ENCODE data around the gene TENM4. TPM values are rescaled to one million over a fixed set of nuclear protein-coding genes. Genes with fewer than 3 reads are reported as not detected.

Gene TENM4
- total RNA-seq, 2 experiments from 2014 or later = not detected

- no peaks in the 10 kb centered on the region for H3K9me2 ChIP-seq (ENCODE audit: insufficient read depth, low read length)
- no TSS peak for BruUV-seq (replicated peaks)
- H3K36me3 ChIP-seq (ENCODE audit: insufficient read depth, low read length) = no peaks in the 10 kb centered on the region
- no peak overlapping the region for H2AFZ ChIP-seq (ENCODE audit: low read length)
- no peak overlapping the region for H3K4me3 ChIP-seq (ENCODE audit: low read depth, low read length, poor library complexity, severe bottlenecking)
- H4K20me1 ChIP-seq (ENCODE audit: insufficient read depth, low read length) = no peaks in the 10 kb centered on the region
- H3K4me2 ChIP-seq (ENCODE audit: low read length) = no peak overlapping the region
- intact Hi-C loops (cut with micrococcal nuclease; ENCODE audit: unreplicated experiment) = no loop called here
- POLR2A ChIA-PET = no interaction called here
- H3K79me2 ChIP-seq (ENCODE audit: insufficient read depth, low read depth, low read length) = no peaks in the 10 kb centered on the region
- DNase-seq (ENCODE audit: low spot score) = no peak
- H3K27ac ChIP-seq (ENCODE audit: low read depth, low read length, poor library complexity, severe bottlenecking) = no peak overlapping the region
- H3K4me1 ChIP-seq (ENCODE audit: insufficient read depth, low read length, poor library complexity, severe bottlenecking) = no peaks in the 10 kb centered on the region
- H3K9me3 ChIP-seq (ENCODE audit: low read length) = no peaks in the 10 kb centered on the region
- CTCF ChIA-PET (ENCODE audit: unreplicated experiment) = no interaction called here
- TF ChIP-seq EZH2phosphoT487 (IDR thresholded peaks at IDR 0.05; ENCODE audit: borderline replicate concordance, low read depth, low read length) = no peak
- no peak for TF ChIP-seq CTCF (conservative IDR thresholded peaks at IDR 0.05; ENCODE audit: low read length)
These were observed 404.9 kb downstream of the TENM4 start for GRCh38 chr11:79035881-79036280.

GRCh38 chr11:79033833-79034232 lies 407.0 kb downstream of the TENM4 start:
- intact Hi-C loops (cut with micrococcal nuclease; ENCODE audit: unreplicated experiment) = no loop called here
- H3K36me3 ChIP-seq (ENCODE audit: insufficient read depth, low read length) = no peaks in the 10 kb centered on the region
- ChIA-PET CTCF (ENCODE audit: unreplicated experiment) (no interaction called here), POLR2A (interaction anchor here (0.7 kb wide), 1 partner anchor 39 kb away, joined by 3 read pairs; no protein-coding TSS in a partner anchor)
- DNase-seq (ENCODE audit: low spot score) = no peak
- H3K9me3 ChIP-seq (ENCODE audit: low read length) = no peaks in the 10 kb centered on the region
- no peak overlapping the region for H3K4me3 ChIP-seq (ENCODE audit: low read depth, low read length, poor library complexity, severe bottlenecking)
- H3K4me1 ChIP-seq (ENCODE audit: insufficient read depth, low read length, poor library complexity, severe bottlenecking) = no peaks in the 10 kb centered on the region
- no peaks in the 10 kb centered on the region for H3K9me2 ChIP-seq (ENCODE audit: insufficient read depth, low read length)
- H3K79me2 ChIP-seq (ENCODE audit: insufficient read depth, low read depth, low read length) = no peaks in the 10 kb centered on the region
- no peak overlapping the region for H3K4me2 ChIP-seq (ENCODE audit: low read length)
- no peaks in the 10 kb centered on the region for H4K20me1 ChIP-seq (ENCODE audit: insufficient read depth, low read length)
- BruUV-seq (replicated peaks) = no TSS peak
- no peak overlapping the region for H2AFZ ChIP-seq (ENCODE audit: low read length)
- TF ChIP-seq EZH2phosphoT487 (IDR thresholded peaks at IDR 0.05; ENCODE audit: borderline replicate concordance, low read depth, low read length) (no peak), CTCF (conservative IDR thresholded peaks at IDR 0.05; ENCODE audit: low read length) (no peak)
- H3K27ac ChIP-seq (ENCODE audit: low read depth, low read length, poor library complexity, severe bottlenecking) = no peak overlapping the region

GRCh38 chr11:79030448-79030847 lies 410.4 kb downstream of the TENM4 start:
- Histone ChIP-seq H3K4me2 (ENCODE audit: low read length) (no peak overlapping the region), H4K20me1 (ENCODE audit: insufficient read depth, low read length) (no peaks in the 10 kb centered on the region), H3K4me1 (ENCODE audit: insufficient read depth, low read length, poor library complexity, severe bottlenecking) (peaks cover 8% of the 10 kb centered on the region), H2AFZ (ENCODE audit: low read length) (no peak overlapping the region), H3K36me3 (ENCODE audit: insufficient read depth, low read length) (no peaks in the 10 kb centered on the region), H3K9me3 (ENCODE audit: low read length) (no peaks in the 10 kb centered on the region), H3K9me2 (ENCODE audit: insufficient read depth, low read length) (no peaks in the 10 kb centered on the region), H3K27ac (ENCODE audit: low read depth, low read length, poor library complexity, severe bottlenecking) (no peak overlapping the region), H3K79me2 (ENCODE audit: insufficient read depth, low read depth, low read length) (no peaks in the 10 kb centered on the region), H3K4me3 (ENCODE audit: low read depth, low read length, poor library complexity, severe bottlenecking) (no peak overlapping the region)
- intact Hi-C loops (cut with micrococcal nuclease; ENCODE audit: unreplicated experiment) = no loop called here
- TF ChIP-seq CTCF (conservative IDR thresholded peaks at IDR 0.05; ENCODE audit: low read length) (no peak), EZH2phosphoT487 (IDR thresholded peaks at IDR 0.05; ENCODE audit: borderline replicate concordance, low read depth, low read length) (no peak)
- BruUV-seq (replicated peaks) = no TSS peak
- ChIA-PET CTCF (ENCODE audit: unreplicated experiment) (no interaction called here), POLR2A (interaction anchor here (1.1 kb wide), 1 partner anchor 21 kb away, joined by 3 read pairs; no protein-coding TSS in a partner anchor)
- DNase-seq (ENCODE audit: low spot score) = no peak
